ENCODE measurements around the gene MTREX.

MTREX gene

GRCh38 chr5:55438998-55439397 is 131.2 kb downstream of the MTREX start:
- Histone ChIP-seq H3K9ac (ENCODE audit: low read depth, low read length) (no peak overlapping the region), H3K9me3 (ENCODE audit: control insufficient read depth, insufficient read depth, low read length) (peaks cover 11% of the 10 kb centered on the region), H3K36me3 (ENCODE audit: insufficient read depth, low read length) (peaks cover 18% of the 10 kb centered on the region; the same call in 1 of the 2 replicates), H3K4me1 (ENCODE audit: insufficient read depth, low read length) (peaks cover 40% of the 10 kb centered on the region)

DNA sequence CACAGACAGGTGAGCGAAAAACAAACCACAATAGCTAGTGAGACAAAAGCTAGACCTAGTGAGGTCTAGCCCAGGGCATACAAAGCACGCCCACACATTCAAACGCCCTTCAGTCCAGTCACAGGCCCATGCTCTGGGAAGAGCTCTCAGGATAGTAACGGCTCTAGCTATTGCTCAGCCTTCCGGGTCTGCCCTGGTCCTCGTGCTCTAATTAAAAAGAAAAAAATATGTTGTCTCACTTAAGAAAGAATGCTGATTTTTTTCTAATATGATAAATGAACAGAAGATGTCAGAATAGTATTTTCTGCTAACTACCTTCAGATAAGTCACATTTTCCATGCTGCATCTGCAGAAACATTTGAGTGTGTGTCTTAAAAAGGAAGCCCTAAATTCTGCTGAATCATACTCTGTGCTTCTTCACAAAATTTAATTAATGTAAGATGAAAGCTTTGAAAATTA is 132.4 kb downstream of the MTREX start:
- H3K9ac ChIP-seq (ENCODE audit: low read depth, low read length), result no peak overlapping the region
- H3K9me3 ChIP-seq (ENCODE audit: control insufficient read depth, insufficient read depth, low read length), result peaks cover 11% of the 10 kb centered on the region
- peaks cover 16% of the 10 kb centered on the region; the same call in 1 of the 2 replicates for H3K36me3 ChIP-seq (ENCODE audit: insufficient read depth, low read length)
- peaks cover 40% of the 10 kb centered on the region for H3K4me1 ChIP-seq (ENCODE audit: insufficient read depth, low read length)

DNA sequence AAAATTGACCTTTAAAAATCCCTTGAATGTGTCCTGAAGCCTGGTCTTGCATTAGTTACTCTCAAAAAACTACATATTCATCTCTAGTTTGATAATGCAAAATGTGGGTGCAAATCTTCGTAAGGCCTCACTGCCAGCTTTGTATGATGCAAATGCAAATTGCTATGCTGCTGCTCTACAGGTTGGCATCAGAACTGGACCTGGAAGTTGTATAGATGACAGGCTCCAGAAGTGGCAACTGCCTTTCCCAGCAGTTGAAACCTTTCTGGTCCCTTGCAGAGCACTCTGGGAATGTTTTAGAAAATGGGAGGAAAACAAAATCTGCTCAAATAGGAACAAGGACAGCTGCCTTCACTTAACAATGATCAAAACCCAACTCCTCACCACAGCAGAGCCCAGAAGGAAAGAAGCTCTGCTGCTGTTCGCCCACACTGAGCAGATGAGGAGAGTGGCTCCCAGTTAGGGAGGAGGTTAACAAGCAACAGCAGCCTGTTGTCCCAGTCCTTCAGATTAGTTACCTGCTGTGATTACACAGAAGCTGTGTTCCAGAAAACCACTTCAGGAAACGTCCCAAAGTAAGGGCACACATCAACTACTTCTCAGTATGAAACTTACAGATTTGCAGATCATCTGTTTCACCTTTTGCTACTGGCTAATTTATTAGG is 133.4 kb downstream of the MTREX start:
- no peak overlapping the region for H3K9ac ChIP-seq (ENCODE audit: low read depth, low read length)
- peaks cover 9% of the 10 kb centered on the region; the same call in 1 of the 2 replicates for H3K36me3 ChIP-seq (ENCODE audit: insufficient read depth, low read length)

DNA sequence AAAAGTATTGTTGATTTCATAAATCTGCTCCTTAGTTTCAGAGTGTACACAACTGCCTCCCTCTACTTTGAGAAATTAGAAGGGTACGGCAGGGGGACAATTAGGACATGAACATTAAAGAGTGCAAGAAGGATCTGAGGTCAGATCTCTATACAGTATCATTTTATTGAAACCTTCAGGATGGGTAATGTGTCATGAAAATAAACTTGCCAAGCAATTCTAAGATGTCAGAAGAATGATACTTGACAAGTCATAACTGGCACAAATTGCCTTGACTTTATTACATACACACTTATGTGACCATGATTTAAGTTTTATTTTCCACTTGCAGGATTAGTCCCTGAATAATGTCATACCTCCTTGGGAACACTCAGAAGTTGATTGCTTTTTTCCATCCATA is 134.2 kb downstream of the MTREX start:
- Histone ChIP-seq H3K9me3 (ENCODE audit: control insufficient read depth, insufficient read depth, low read length) (peaks cover 1% of the 10 kb centered on the region; the same call in 1 of the 2 replicates), H3K4me1 (ENCODE audit: insufficient read depth, low read length) (peaks cover 40% of the 10 kb centered on the region), H3K36me3 (ENCODE audit: insufficient read depth, low read length) (peaks cover 4% of the 10 kb centered on the region; the same call in 1 of the 2 replicates), H3K9ac (ENCODE audit: low read depth, low read length) (no peak overlapping the region)

More for the DNA sequence above, 133.4 kb downstream of the MTREX start:
- peaks cover 8% of the 10 kb centered on the region for H3K9me3 ChIP-seq (ENCODE audit: control insufficient read depth, insufficient read depth, low read length)
- H3K4me1 ChIP-seq (ENCODE audit: insufficient read depth, low read length), result peaks cover 40% of the 10 kb centered on the region

GRCh38 chr5:55445791-55446190 is 138.0 kb downstream of the MTREX start:
- peaks cover 12% of the 10 kb centered on the region for H3K4me1 ChIP-seq (ENCODE audit: insufficient read depth, low read length)
- H3K9me3 ChIP-seq (ENCODE audit: control insufficient read depth, insufficient read depth, low read length), result no peaks in the 10 kb centered on the region
- no peak overlapping the region for H3K9ac ChIP-seq (ENCODE audit: low read depth, low read length)
- H3K36me3 ChIP-seq (ENCODE audit: insufficient read depth, low read length), result no peaks in the 10 kb centered on the region

GRCh38 chr5:55446640-55447351 is 139.0 kb downstream of the MTREX start:
- H3K9me3 ChIP-seq (ENCODE audit: control insufficient read depth, insufficient read depth, low read length), result no peaks in the 10 kb centered on the region
- H3K9ac ChIP-seq (ENCODE audit: low read depth, low read length), result no peak overlapping the region
- H3K36me3 ChIP-seq (ENCODE audit: insufficient read depth, low read length), result no peaks in the 10 kb centered on the region; the same call in 1 of the 2 replicates
- peaks cover 2% of the 10 kb centered on the region for H3K4me1 ChIP-seq (ENCODE audit: insufficient read depth, low read length)

DNA sequence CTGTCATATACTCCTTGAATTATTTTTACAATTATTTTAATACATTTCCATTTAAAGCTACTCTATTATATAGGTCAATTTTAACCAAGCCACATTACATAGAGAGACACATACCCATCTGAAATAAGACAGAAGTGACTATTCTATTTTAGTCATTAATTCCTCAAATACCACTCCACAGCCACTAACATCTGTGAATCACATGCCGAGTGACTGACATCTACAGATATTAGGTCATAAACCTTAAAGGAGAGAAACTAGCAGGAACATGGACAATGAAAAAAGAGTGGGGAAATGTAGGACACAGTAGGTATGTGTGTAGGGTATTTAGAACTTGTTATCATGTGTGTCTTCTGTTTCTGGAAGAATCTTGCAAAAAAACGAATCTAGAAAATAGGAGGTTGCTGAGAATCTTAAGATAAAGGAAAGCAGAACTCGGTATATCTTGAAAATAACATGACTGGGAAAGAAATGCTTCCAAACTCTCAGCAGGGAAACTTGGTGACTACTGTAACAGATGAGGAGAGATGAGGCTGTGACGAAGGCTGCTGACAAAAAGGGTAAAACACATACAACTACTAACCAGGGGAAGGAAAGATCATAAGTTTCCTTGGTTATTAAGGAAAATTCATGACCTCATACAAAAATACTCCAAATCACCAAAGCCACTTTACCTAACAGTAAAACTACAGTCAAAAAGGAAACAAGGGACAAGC is 142.4 kb downstream of the MTREX start:
- no peaks in the 10 kb centered on the region for H3K9me3 ChIP-seq (ENCODE audit: control insufficient read depth, insufficient read depth, low read length)
- H3K36me3 ChIP-seq (ENCODE audit: insufficient read depth, low read length), result no peaks in the 10 kb centered on the region; the same call in 1 of the 2 replicates
- peaks cover 16% of the 10 kb centered on the region; the same call in 1 of the 2 replicates for H3K4me1 ChIP-seq (ENCODE audit: insufficient read depth, low read length)
- H3K9ac ChIP-seq (ENCODE audit: low read depth, low read length), result no peak overlapping the region

DNA sequence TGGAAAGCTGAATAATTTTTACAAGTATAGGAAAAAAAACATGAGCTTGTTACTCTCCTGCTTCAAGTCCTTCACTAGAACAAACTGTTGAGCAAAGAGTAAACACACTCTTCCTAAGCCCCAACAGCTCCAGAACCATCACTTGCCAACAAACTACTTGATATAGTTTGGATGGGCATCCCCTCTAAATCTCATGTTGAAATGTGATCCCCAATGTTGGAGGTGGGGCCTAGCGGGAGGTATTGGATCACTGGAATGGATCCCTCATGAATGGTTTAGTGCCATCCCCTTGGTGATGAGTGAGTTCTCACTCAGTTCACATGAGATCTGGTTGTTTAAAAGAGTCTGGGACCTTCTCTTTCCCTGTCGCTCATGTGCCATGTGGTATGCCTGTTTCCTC is 144.2 kb downstream of the MTREX start:
- H3K9me3 ChIP-seq (ENCODE audit: control insufficient read depth, insufficient read depth, low read length), result no peaks in the 10 kb centered on the region
- H3K4me1 ChIP-seq (ENCODE audit: insufficient read depth, low read length), result peaks cover 16% of the 10 kb centered on the region; the same call in 1 of the 2 replicates
- H3K9ac ChIP-seq (ENCODE audit: low read depth, low read length), result no peak overlapping the region
- H3K36me3 ChIP-seq (ENCODE audit: insufficient read depth, low read length), result no peaks in the 10 kb centered on the region; the same call in 1 of the 2 replicates

DNA sequence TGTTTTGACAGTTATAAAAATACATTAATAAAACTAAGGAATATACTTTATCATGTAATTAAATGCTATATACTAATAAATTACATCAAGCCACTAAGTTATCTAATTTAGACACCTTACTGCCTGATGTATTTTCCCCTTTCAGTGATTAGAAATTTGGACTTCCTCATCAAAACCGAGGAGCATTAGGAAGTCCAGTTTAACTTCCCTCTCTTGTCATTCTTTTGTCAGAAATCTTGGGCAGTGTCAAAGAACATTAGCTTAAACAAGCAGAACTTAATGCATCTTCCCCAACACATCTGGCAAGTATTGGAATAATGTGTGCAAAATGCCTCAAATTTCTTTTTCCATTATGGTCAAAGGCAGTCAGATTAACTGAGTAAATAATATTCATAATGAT is 145.4 kb downstream of the MTREX start:
- Histone ChIP-seq H3K36me3 (ENCODE audit: insufficient read depth, low read length) (no peaks in the 10 kb centered on the region; the same call in 1 of the 2 replicates), H3K4me1 (ENCODE audit: insufficient read depth, low read length) (peaks cover 16% of the 10 kb centered on the region; the same call in 1 of the 2 replicates), H3K9me3 (ENCODE audit: control insufficient read depth, insufficient read depth, low read length) (no peaks in the 10 kb centered on the region), H3K9ac (ENCODE audit: low read depth, low read length) (no peak overlapping the region)

DNA sequence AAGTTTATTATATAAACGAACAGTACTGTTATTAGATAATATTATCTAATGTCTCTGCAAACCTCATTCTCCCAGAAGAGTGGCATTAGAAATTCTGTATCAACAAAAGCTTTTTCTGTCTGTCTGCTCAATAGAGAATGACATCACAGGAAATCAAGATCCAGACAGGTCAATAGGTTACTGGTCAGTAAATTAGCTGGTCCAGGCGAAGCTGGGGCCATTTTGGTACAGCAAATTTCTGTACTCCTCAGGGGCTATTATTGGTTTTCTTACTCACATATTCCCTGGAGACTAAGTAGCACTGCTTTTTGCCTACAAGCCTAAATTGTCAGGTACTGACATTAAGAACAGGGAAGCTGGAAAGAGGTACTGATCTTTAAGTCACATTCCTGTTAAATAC is 146.5 kb downstream of the MTREX start:
- no peaks in the 10 kb centered on the region for H3K9me3 ChIP-seq (ENCODE audit: control insufficient read depth, insufficient read depth, low read length)
- peaks cover 18% of the 10 kb centered on the region for H3K4me1 ChIP-seq (ENCODE audit: insufficient read depth, low read length)
- H3K36me3 ChIP-seq (ENCODE audit: insufficient read depth, low read length), result no peaks in the 10 kb centered on the region; the same call in 1 of the 2 replicates
- no peak overlapping the region for H3K9ac ChIP-seq (ENCODE audit: low read depth, low read length)

GRCh38 chr5:55456216-55456895 is 148.6 kb downstream of the MTREX start:
- Histone ChIP-seq H3K9me3 (ENCODE audit: control insufficient read depth, insufficient read depth, low read length) (no peaks in the 10 kb centered on the region), H3K4me1 (ENCODE audit: insufficient read depth, low read length) (peaks cover 30% of the 10 kb centered on the region), H3K36me3 (ENCODE audit: insufficient read depth, low read length) (no peaks in the 10 kb centered on the region; the same call in 1 of the 2 replicates), H3K9ac (ENCODE audit: low read depth, low read length) (no peak overlapping the region)

GRCh38 chr5:55459572-55459971 is 151.8 kb downstream of the MTREX start:
- H3K9ac ChIP-seq (ENCODE audit: low read depth, low read length), result no peak overlapping the region
- no peaks in the 10 kb centered on the region for H3K9me3 ChIP-seq (ENCODE audit: control insufficient read depth, insufficient read depth, low read length)
- no peaks in the 10 kb centered on the region; the same call in none of the 2 replicates for H3K36me3 ChIP-seq (ENCODE audit: insufficient read depth, low read length)
- peaks cover 14% of the 10 kb centered on the region for H3K4me1 ChIP-seq (ENCODE audit: insufficient read depth, low read length)

DNA sequence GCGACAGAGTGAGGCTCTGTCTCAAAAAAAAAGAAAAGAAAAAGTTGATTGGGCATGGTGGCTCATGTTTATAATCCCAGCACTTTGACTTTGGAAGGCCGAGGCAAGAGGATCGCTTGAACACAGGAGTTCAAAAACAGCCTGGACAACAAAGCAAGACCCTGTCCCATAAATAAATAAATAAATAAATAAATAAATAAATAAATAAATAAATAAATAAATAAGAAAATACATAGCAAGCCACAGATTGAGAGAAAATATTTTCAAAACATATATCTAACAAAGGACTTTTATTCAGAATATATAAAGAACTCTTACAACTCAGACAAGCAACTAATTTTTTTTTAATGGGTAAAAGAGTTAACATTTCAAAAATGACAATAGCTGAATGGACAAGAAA is 155.8 kb downstream of the MTREX start:
- Histone ChIP-seq H3K36me3 (ENCODE audit: insufficient read depth, low read length) (peaks cover 6% of the 10 kb centered on the region), H3K9ac (ENCODE audit: low read depth, low read length) (no peak overlapping the region), H3K9me3 (ENCODE audit: control insufficient read depth, insufficient read depth, low read length) (no peaks in the 10 kb centered on the region; the same call in 1 of the 2 replicates), H3K4me1 (ENCODE audit: insufficient read depth, low read length) (peaks cover 14% of the 10 kb centered on the region)

All from ES-I3 (cell line).